HEK293 (cell line): Measurements from ENCODE around the gene GID4.

Source experiments
- KLF16 ChIP-seq: fragments of 450-650 bp; formaldehyde crosslinking; IDR thresholded peaks from 2 replicates; pipeline ENCODE4 v1.5.1; 2017; ENCODE audit warnings: missing biosample characterization, missing genetic modification characterization
- PBX3 ChIP-seq: sonication (generic); formaldehyde crosslinking; IDR thresholded peaks from 2 replicates; pipeline ENCODE4 v1.8.1; 2022; ENCODE audit warnings: mild to moderate bottlenecking, moderate library complexity, missing genetic modification reagents
- PRDM10 ChIP-seq: fragments of 450-650 bp; formaldehyde crosslinking; IDR thresholded peaks from 2 replicates; pipeline ENCODE4 v1.5.1; 2016; ENCODE audit warnings: missing biosample characterization, missing genetic modification characterization
- SETDB1 ChIP-seq: IDR thresholded peaks from one replicate; pipeline ENCODE4 v1.6.1; 2017; ENCODE audit warnings: mild to moderate bottlenecking, low read length, moderate library complexity, mixed read lengths; ENCODE audit not compliant: insufficient read length
- SP2 ChIP-seq: fragments of 450-650 bp; formaldehyde crosslinking; IDR thresholded peaks from 2 replicates; pipeline ENCODE4 v1.5.1; 2016; ENCODE audit warnings: missing biosample characterization, missing genetic modification characterization
- ZBTB8A ChIP-seq: fragments of 450-650 bp; formaldehyde crosslinking; IDR thresholded peaks from 2 replicates; pipeline ENCODE4 v1.5.1; 2016; ENCODE audit warnings: missing biosample characterization, missing genetic modification characterization
- ZFP69B ChIP-seq: fragments of 450-650 bp; formaldehyde crosslinking; IDR thresholded peaks from 2 replicates; pipeline ENCODE4 v1.5.1; 2016; ENCODE audit warnings: missing biosample characterization, missing genetic modification characterization
- ZNF10 ChIP-seq: fragments of 450-650 bp; formaldehyde crosslinking; IDR thresholded peaks from 2 replicates; pipeline ENCODE4 v1.5.1; 2017; ENCODE audit warnings: missing biosample characterization, missing genetic modification characterization
- ZNF184 ChIP-seq: fragments of 450-650 bp; IDR thresholded peaks from 2 replicates; pipeline ENCODE4 v1.5.1; 2018; ENCODE audit warnings: missing biosample characterization, mild to moderate bottlenecking, missing genetic modification characterization
- ZNF416 ChIP-seq: fragments of 450-650 bp; formaldehyde crosslinking; IDR thresholded peaks from 2 replicates; pipeline ENCODE4 v1.5.1; 2016; ENCODE audit warnings: missing biosample characterization, missing genetic modification characterization
- ZNF423 ChIP-seq: fragments of 450-650 bp; formaldehyde crosslinking; IDR thresholded peaks from 2 replicates; pipeline ENCODE4 v1.5.1; 2016; ENCODE audit warnings: missing biosample characterization, missing genetic modification characterization
- ZNF777 ChIP-seq: fragments of 450-650 bp; formaldehyde crosslinking; IDR thresholded peaks from 2 replicates; pipeline ENCODE4 v1.5.1; 2017; ENCODE audit warnings: missing biosample characterization, missing genetic modification characterization, borderline replicate concordance
- TF ChIP-seq, protein P1 (sequence below): fragments of 450-650 bp; formaldehyde crosslinking; IDR thresholded peaks from 2 replicates; pipeline ENCODE4 v1.5.1; 2017; ENCODE audit warnings: missing biosample characterization, mild to moderate bottlenecking, missing genetic modification characterization, moderate library complexity
- TF ChIP-seq, protein P2 (sequence below): fragments of 450-650 bp; formaldehyde crosslinking; IDR thresholded peaks from 2 replicates; pipeline ENCODE4 v1.5.1; 2016; ENCODE audit warnings: missing biosample characterization, missing genetic modification characterization
- TF ChIP-seq, protein P3 (sequence below): fragments of 450-650 bp; formaldehyde crosslinking; IDR thresholded peaks from 2 replicates; pipeline ENCODE4 v1.5.1; 2016; ENCODE audit warnings: missing biosample characterization, missing genetic modification characterization
- TF ChIP-seq, protein P4 (sequence below): fragments of 450-650 bp; formaldehyde crosslinking; IDR thresholded peaks from 2 replicates; pipeline ENCODE4 v1.5.1; 2016; ENCODE audit warnings: missing biosample characterization, missing genetic modification characterization, borderline replicate concordance
- TF ChIP-seq, protein P5 (sequence below): fragments of 450-650 bp; formaldehyde crosslinking; conservative IDR thresholded peaks from 2 replicates; pipeline ENCODE4 v1.5.1; 2016; ENCODE audit warnings: low read depth, missing biosample characterization, missing genetic modification characterization
- TF ChIP-seq, protein P6 (sequence below): fragments of 450-650 bp; formaldehyde crosslinking; IDR thresholded peaks from 2 replicates; pipeline ENCODE4 v1.5.1; 2017; ENCODE audit warnings: missing biosample characterization, missing genetic modification characterization

GID4 gene

GRCh38 chr17:18087610-18088491 lies 48.6 kb downstream of the GID4 start, which contains the start of gene DRG2 (continued):
- peak; percentile 80 for TF ChIP-seq PRDM10
- TF ChIP-seq, protein P1, sequence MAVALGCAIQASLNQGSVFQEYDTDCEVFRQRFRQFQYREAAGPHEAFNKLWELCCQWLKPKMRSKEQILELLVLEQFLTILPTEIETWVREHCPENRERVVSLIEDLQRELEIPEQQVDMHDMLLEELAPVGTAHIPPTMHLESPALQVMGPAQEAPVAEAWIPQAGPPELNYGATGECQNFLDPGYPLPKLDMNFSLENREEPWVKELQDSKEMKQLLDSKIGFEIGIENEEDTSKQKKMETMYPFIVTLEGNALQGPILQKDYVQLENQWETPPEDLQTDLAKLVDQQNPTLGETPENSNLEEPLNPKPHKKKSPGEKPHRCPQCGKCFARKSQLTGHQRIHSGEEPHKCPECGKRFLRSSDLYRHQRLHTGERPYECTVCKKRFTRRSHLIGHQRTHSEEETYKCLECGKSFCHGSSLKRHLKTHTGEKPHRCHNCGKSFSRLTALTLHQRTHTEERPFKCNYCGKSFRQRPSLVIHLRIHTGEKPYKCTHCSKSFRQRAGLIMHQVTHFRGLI (tag by site-specific recombination): peak; percentile 68
- TF ChIP-seq, protein P2, sequence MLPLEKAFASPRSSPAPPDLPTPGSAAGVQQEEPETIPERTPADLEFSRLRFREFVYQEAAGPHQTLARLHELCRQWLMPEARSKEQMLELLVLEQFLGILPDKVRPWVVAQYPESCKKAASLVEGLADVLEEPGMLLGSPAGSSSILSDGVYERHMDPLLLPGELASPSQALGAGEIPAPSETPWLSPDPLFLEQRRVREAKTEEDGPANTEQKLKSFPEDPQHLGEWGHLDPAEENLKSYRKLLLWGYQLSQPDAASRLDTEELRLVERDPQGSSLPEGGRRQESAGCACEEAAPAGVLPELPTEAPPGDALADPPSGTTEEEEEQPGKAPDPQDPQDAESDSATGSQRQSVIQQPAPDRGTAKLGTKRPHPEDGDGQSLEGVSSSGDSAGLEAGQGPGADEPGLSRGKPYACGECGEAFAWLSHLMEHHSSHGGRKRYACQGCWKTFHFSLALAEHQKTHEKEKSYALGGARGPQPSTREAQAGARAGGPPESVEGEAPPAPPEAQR (tag by site-specific recombination): peak; percentile 73; the same call in 1 of the 2 replicates
- TF ChIP-seq ZNF10 (tag by site-specific recombination): peak; percentile 48; the same call in 1 of the 2 replicates
- TF ChIP-seq KLF16 (tag by site-specific recombination): peak; percentile 99
- TF ChIP-seq, protein P3, sequence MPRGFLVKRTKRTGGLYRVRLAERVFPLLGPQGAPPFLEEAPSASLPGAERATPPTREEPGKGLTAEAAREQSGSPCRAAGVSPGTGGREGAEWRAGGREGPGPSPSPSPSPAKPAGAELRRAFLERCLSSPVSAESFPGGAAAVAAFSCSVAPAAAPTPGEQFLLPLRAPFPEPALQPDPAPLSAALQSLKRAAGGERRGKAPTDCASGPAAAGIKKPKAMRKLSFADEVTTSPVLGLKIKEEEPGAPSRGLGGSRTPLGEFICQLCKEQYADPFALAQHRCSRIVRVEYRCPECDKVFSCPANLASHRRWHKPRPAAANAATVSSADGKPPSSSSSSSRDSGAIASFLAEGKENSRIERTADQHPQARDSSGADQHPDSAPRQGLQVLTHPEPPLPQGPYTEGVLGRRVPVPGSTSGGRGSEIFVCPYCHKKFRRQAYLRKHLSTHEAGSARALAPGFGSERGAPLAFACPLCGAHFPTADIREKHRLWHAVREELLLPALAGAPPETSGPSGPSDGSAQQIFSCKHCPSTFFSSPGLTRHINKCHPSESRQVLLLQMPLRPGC (tag by site-specific recombination): peak; percentile 96
- TF ChIP-seq ZNF416 (tag by site-specific recombination): no peak
- TF ChIP-seq PBX3 (CRISPR knock-in tag): peak; percentile 96
- no peak; the same call in 1 of the 2 replicates for TF ChIP-seq ZNF423 (tag by site-specific recombination)
- peak; percentile 86 for TF ChIP-seq ZNF184 (tag by site-specific recombination)
- peak; percentile 63 for TF ChIP-seq SP2 (tag by site-specific recombination)
- peak; percentile 94 for TF ChIP-seq ZFP69B (tag by site-specific recombination)
- peak; percentile 68; the same call in 1 of the 2 replicates for TF ChIP-seq ZNF777 (tag by site-specific recombination)
- peak; percentile 82 for TF ChIP-seq ZBTB8A (tag by site-specific recombination)
- TF ChIP-seq, protein P4, sequence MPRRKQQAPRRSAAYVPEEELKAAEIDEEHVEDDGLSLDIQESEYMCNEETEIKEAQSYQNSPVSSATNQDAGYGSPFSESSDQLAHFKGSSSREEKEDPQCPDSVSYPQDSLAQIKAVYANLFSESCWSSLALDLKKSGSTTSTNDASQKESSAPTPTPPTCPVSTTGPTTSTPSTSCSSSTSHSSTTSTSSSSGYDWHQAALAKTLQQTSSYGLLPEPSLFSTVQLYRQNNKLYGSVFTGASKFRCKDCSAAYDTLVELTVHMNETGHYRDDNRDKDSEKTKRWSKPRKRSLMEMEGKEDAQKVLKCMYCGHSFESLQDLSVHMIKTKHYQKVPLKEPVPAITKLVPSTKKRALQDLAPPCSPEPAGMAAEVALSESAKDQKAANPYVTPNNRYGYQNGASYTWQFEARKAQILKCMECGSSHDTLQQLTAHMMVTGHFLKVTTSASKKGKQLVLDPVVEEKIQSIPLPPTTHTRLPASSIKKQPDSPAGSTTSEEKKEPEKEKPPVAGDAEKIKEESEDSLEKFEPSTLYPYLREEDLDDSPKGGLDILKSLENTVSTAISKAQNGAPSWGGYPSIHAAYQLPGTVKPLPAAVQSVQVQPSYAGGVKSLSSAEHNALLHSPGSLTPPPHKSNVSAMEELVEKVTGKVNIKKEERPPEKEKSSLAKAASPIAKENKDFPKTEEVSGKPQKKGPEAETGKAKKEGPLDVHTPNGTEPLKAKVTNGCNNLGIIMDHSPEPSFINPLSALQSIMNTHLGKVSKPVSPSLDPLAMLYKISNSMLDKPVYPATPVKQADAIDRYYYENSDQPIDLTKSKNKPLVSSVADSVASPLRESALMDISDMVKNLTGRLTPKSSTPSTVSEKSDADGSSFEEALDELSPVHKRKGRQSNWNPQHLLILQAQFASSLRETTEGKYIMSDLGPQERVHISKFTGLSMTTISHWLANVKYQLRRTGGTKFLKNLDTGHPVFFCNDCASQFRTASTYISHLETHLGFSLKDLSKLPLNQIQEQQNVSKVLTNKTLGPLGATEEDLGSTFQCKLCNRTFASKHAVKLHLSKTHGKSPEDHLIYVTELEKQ (tag by site-specific recombination): peak; percentile 67; the same call in 1 of the 2 replicates
- TF ChIP-seq, protein P5, sequence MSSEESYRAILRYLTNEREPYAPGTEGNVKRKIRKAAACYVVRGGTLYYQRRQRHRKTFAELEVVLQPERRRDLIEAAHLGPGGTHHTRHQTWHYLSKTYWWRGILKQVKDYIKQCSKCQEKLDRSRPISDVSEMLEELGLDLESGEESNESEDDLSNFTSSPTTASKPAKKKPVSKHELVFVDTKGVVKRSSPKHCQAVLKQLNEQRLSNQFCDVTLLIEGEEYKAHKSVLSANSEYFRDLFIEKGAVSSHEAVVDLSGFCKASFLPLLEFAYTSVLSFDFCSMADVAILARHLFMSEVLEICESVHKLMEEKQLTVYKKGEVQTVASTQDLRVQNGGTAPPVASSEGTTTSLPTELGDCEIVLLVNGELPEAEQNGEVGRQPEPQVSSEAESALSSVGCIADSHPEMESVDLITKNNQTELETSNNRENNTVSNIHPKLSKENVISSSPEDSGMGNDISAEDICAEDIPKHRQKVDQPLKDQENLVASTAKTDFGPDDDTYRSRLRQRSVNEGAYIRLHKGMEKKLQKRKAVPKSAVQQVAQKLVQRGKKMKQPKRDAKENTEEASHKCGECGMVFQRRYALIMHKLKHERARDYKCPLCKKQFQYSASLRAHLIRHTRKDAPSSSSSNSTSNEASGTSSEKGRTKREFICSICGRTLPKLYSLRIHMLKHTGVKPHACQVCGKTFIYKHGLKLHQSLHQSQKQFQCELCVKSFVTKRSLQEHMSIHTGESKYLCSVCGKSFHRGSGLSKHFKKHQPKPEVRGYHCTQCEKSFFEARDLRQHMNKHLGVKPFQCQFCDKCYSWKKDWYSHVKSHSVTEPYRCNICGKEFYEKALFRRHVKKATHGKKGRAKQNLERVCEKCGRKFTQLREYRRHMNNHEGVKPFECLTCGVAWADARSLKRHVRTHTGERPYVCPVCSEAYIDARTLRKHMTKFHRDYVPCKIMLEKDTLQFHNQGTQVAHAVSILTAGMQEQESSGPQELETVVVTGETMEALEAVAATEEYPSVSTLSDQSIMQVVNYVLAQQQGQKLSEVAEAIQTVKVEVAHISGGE (tag by site-specific recombination): peak; percentile 100
- TF ChIP-seq SETDB1: peak; percentile 11
- TF ChIP-seq, protein P6, sequence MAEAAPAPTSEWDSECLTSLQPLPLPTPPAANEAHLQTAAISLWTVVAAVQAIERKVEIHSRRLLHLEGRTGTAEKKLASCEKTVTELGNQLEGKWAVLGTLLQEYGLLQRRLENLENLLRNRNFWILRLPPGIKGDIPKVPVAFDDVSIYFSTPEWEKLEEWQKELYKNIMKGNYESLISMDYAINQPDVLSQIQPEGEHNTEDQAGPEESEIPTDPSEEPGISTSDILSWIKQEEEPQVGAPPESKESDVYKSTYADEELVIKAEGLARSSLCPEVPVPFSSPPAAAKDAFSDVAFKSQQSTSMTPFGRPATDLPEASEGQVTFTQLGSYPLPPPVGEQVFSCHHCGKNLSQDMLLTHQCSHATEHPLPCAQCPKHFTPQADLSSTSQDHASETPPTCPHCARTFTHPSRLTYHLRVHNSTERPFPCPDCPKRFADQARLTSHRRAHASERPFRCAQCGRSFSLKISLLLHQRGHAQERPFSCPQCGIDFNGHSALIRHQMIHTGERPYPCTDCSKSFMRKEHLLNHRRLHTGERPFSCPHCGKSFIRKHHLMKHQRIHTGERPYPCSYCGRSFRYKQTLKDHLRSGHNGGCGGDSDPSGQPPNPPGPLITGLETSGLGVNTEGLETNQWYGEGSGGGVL (tag by site-specific recombination): peak; percentile 30
